ENCODE data around the gene SLC38A9.
"Not testable (repeated sequence)": the region's sequence is repeated elsewhere in the genome, so short reads cannot be mapped to it uniquely, and the experiment has no call there.

The SLC38A9 gene

DNA sequence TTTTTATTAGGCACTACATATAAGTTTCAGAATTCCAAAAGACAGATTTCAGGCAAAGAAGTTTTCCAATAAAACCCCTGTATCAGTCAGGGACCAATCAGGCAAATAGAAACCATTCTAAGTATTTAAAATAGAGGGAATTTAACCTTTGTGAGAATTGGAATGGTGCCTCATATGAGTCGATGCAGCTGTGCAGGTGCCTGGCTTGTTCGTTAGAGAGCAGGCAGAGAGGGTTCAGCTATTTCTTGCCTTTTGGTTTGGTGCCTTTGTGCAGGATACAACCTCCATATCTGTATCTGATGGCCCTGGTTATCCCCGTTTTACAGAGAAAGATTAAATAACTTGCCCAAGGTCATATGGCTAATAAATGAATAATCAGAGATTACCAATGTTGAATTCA lies 19.7 kb upstream of the SLC38A9 start:
- TF ChIP-seq, protein P1, sequence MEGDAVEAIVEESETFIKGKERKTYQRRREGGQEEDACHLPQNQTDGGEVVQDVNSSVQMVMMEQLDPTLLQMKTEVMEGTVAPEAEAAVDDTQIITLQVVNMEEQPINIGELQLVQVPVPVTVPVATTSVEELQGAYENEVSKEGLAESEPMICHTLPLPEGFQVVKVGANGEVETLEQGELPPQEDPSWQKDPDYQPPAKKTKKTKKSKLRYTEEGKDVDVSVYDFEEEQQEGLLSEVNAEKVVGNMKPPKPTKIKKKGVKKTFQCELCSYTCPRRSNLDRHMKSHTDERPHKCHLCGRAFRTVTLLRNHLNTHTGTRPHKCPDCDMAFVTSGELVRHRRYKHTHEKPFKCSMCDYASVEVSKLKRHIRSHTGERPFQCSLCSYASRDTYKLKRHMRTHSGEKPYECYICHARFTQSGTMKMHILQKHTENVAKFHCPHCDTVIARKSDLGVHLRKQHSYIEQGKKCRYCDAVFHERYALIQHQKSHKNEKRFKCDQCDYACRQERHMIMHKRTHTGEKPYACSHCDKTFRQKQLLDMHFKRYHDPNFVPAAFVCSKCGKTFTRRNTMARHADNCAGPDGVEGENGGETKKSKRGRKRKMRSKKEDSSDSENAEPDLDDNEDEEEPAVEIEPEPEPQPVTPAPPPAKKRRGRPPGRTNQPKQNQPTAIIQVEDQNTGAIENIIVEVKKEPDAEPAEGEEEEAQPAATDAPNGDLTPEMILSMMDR (IDR thresholded peaks at IDR 0.05; ENCODE audit: extremely low read depth, insufficient read depth, missing control alignments) = no peak
- in situ Hi-C loops (cut with MboI; ENCODE audit: low pct_unique_long_range_greater_than_20kb, low sequenced_read_pairs, unreplicated experiment) = no loop called here
- DNase-seq (ENCODE audit: low spot score) = no peak

DNA sequence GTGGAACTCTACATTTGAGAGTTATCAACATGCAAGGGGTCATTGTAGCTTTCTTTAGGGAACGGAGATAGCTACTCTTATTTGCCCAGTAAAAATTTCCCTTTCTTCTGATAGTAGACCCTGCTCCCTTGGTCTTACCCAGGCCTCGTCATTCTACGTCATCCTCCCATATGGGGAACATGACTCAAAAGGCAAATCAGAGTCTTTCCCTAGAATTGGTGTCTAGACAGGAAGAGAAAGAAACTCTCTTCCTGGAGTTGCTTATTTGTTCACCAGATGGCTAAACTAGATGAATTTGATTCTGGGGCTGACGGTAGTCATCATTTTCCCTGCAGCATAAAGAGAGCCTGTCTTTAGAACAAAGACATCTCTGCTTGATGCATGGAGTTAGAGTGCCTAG lies 12.2 kb upstream of the SLC38A9 start:
- TF ChIP-seq, protein P1 (IDR thresholded peaks at IDR 0.05; ENCODE audit: extremely low read depth, insufficient read depth, missing control alignments) = no peak
- in situ Hi-C loops (cut with MboI; ENCODE audit: low pct_unique_long_range_greater_than_20kb, low sequenced_read_pairs, unreplicated experiment) = no loop called here
- no peak for DNase-seq (ENCODE audit: low spot score)

DNA sequence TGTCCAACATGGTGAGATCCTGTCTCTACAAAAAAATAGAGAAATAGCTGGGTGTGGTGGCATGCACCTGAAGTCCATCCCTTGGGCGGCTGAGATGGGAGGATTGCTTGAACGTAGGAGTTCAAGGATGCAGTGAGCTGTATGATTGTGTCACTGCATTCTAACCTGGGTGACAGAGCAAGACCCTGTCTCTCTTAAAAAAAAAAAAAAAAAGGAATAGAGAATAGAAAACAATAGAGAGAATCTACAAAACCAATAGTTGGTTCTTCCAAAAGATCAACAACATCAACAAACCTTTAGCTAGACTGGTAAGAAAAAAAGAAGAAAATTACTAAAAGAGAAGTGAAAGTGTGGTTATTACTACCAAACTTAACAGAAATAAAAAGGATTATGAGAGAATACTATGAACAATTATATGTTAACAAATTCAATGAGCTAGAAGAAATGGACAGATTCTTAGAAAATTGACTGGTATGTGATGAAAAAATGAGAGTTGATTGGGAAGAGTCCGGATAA lies 8.1 kb upstream of the SLC38A9 start:
- in situ Hi-C loops (cut with MboI; ENCODE audit: low pct_unique_long_range_greater_than_20kb, low sequenced_read_pairs, unreplicated experiment) = no loop called here
- TF ChIP-seq, protein P1 (IDR thresholded peaks at IDR 0.05; ENCODE audit: extremely low read depth, insufficient read depth, missing control alignments) = no peak
- no peak for DNase-seq (ENCODE audit: low spot score)

DNA sequence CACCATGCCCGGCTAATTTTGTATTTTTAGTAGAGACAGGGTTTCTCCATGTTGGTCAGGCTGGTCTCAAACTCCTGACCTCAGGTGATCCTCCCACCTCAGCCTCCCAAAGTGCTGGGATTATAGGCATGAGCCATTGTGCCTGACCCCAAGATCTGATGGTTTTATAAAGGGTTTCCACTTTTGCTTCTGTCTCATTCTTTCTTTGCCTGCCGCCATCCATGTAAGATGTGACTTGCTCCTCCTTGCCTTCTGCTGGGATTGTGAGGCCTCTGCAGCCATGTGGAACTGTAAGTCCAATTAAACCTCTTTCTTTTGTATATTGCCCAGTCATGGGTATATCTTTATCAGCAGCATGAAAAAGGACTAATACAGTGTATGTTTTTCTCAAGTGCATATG lies 6.9 kb upstream of the SLC38A9 start:
- DNase-seq (ENCODE audit: low spot score); in situ Hi-C loops (cut with MboI; ENCODE audit: low pct_unique_long_range_greater_than_20kb, low sequenced_read_pairs, unreplicated experiment): not testable (repeated sequence)

DNA sequence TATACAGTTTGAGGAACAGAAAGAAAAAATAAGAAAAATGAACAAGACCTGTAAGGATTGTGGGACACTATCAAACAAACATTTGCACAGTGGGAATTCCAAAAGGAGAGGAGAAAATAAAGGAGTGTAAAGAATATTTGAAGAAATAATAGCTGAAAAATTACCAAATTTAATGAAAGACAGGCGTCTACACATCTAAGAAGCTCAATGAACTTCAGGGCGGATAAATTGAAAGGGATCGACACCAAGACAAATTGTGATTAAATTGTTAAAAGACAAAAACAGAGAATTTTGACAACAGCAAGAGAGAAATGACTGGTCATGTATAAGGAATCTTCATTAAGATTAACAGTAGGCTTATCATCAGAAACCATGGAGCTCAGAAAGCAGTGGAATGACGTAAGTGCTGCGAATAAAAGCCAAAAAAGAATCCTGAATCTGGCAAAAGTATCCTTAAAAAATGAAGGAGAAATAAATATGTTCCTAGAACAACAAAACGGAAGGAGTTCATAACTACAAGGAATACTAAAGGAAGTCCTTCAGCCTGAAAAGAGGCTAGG lies 3.5 kb upstream of the SLC38A9 start:
- in situ Hi-C loops (cut with MboI; ENCODE audit: low pct_unique_long_range_greater_than_20kb, low sequenced_read_pairs, unreplicated experiment) = no loop called here
- TF ChIP-seq, protein P1 (IDR thresholded peaks at IDR 0.05; ENCODE audit: extremely low read depth, insufficient read depth, missing control alignments) = no peak
- no peak for DNase-seq (ENCODE audit: low spot score)

DNA sequence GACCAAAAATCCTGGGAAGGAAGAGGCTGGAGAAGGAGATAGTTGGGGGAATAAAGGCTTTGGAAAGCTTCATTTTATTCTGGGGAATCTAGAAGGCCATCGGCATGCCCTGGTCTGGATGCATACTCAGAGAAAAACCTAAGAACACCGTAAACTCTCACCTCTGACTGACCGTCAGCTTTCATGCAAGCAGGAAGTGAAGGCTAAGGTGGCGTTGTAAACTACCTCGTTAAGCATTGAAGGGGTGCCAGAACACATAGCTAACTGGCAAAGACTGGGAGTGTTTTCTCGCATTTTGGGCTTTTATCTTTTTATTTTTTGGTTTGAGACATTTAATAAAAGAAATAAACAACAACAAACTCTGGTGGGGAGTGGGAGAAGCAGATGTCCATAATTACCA lies 2.6 kb upstream of the SLC38A9 start:
- in situ Hi-C loops (cut with MboI; ENCODE audit: low pct_unique_long_range_greater_than_20kb, low sequenced_read_pairs, unreplicated experiment) = no loop called here
- no peak for DNase-seq (ENCODE audit: low spot score)
- TF ChIP-seq, protein P1 (IDR thresholded peaks at IDR 0.05; ENCODE audit: extremely low read depth, insufficient read depth, missing control alignments) = no peak

DNA sequence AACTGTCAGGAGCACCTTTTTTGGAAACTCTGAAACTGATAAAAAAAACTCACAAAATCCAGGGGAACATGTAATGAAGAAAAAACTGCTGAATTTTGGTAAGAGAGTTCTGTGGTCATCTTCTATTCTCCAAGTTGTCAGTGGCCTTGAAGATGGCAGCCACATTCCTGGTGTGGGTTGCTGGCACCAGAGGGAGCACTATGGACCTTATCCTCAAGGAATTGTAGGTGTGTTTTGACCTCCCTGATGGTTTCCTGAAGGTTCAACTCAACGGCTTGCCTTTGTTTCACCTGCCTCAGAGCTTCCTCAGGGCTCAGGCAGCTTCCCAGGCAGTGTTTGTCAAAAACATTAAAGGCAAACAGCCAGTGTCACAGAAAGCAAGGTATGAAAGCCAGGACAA lies 2.2 kb upstream of the SLC38A9 start:
- in situ Hi-C loops (cut with MboI; ENCODE audit: low pct_unique_long_range_greater_than_20kb, low sequenced_read_pairs, unreplicated experiment) = no loop called here
- TF ChIP-seq, protein P1 (IDR thresholded peaks at IDR 0.05; ENCODE audit: extremely low read depth, insufficient read depth, missing control alignments) = no peak
- no peak for DNase-seq (ENCODE audit: low spot score)

Measured in GM13977 (cell line).